HG03060 (cell line): Measurements from ENCODE around the gene ZMYND19.
"Not testable (repeated sequence)": the region's sequence is repeated elsewhere in the genome, so short reads cannot be mapped to it uniquely, and the experiment has no call there.

Experiments used
- ATAC-seq: cut with Tn5 transposase; IDR thresholded peaks from one replicate; pipeline ENCODE4 v1.9.1; 2021; ENCODE audit warnings: low read depth, moderate number of reproducible peaks; ENCODE audit not compliant: unreplicated experiment

Gene ZMYND19

DNA sequence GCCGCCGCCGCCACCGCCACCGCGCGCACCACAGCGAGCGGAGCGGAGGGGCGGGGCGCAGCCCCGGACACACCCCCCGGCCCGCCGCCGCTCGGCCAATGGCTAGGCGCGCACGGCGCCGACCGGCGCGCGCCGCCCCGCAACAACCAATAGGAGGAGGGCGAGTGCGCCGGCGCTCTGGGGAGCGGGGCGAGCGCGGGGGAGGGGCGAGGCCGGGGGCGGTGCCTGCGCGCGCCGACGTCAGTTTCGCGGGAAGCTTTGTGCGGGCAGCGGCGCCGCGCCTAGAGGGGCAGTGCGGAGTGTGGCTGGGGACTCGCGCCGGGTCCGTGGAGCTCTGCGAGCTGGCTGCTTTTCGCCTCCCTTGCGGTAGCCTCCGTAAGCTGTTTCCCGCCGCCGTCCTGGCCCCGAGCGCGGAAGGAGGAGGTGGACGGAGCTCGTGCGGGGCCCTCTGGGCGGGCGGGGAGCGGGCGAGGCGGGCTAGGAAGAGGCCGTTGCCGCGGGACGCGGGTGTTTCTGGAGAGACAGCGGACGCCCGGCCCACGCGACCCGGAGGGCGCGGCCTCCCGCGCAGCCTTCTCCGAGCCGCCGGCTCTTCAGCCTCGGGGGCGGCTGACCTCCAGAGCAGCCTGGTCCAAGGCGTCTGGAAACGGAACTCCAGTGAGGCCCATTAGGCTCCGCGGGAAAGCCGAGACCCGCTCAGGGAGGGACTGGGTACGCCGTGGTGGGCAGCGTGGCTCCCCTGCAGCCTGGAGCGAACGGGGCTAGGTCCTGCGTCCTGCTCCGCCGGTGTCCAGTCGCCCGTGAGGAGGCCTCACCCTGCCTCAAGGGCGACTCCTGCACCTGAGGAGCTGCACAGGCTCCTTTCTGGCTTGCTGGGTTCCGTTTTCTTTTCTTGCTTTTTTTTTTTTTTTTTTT, at the start of gene ZMYND19:
TSS of gene ZMYND19 (minus strand) at position 44 of the 915 bp plus-strand sequence. CDS start 249 bp downstream, outside the sequence.
- peak; percentile 40 for ATAC-seq

DNA sequence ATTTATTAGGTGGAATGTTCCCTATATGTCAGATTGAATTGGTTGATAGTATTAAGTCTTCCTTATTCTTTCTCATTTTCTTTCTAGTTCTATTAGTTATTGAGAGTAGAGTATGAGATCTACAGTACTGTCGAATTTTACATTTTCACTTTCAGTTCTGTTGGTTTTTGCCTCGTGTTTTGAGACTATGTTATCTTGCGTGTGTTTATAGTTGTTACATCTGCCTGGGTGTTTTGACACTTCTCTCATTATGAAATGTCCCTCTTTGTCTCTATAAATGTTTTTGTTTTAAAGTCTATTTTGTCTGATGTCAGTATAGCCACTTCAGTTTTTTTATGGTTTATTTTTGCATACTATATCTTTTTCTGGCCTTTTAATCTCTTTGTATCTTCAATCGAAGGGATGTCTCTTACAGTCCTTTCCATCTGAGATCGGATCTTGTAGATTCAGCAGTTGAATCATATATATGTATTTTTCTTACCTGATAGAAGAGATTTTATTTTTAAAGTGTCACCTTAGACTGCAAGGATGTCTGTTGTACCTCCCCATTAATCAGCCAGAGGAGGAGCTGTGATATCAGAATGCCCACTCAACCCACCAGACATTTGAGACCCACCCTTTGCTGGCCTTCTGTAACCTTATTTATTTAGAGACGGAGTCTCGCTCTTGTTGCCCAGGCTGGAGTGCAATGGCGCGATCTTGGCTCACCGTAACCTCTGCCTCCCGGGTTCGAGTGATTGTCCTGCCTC, 49.2 kb upstream of the ZMYND19 start:
- no peak for ATAC-seq

DNA sequence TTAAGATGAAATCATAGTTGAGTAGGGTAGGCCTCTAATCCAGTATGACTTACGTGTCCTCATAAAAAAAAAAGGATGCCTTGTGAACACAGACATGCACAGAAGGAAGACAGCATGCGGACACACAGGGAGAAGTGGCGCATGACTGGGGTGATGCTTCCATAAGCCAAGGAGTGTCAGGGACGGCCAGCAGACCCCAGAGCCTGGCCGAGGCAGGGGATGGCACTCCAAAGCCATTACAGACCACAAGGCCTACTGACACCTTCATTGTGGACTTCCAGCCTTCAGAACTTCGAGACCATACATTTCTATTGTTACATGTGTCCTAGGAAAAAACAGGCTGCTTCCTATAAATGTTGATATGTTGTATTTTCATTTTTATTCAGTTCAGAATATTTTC, 48.4 kb upstream of the ZMYND19 start:
- no peak for ATAC-seq

DNA sequence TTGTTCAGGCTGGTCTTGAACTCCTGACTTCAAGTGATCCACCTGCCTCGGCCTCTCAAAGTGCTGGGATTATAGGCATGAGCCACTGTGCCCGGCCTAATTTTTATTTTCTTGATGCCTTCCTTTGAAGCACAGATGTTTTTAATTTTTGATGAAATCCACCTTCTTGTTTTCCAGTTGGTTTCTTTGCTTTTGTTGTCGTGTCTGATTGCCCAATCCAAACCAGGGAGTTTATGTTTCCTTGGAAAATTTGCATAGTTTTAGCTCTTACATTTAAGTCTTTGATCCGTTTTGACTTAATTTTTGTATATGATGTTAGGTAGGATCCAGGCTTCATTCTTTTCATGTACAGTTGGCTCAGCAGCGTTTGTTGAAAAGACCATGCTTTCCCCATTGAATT, 43.7 kb upstream of the ZMYND19 start:
- ATAC-seq = no peak

DNA sequence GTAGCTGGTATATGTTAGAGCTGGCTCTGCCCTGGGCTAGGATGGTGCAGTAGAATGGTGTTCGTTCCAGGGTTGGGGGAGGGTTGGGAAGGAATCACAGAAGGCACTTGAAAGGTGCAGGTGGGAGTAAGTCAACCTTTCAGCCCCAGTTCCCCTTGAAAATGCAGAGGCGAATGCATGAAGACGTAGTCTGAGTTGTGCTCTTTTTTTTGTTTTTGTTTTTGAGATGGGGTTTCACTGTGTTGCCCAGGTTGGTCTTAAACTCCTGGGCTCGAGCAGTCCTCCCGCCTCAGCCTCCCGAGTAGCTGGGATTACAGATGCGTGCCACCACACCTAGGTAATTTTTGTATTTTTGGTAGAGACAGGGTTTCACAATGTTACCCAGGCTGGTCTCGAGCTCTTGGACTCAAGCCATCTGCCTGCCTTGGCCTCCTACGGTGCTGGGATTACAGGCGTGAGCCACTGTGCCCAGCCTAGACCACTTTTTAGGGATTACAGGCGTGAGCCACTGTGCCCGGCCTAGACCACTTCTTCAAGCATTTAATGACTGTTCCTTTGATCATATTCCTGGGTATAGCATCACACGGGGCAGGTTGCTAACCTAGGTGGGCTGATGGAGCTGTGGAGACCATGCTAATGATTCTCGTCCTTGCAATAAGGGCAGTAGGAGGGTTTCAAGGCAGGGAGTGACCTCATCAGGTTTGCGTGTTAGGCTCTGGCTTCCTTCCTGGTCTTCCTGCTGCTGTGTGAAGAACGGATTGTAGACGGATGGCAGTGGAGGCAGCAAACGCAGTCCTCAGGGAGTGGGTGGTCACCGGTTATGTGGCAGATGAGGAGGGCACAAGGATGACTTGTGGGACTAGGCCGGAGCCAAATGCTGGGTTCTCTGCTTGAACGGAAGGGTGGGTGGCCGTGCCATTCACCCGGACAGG, 42.2 kb upstream of the ZMYND19 start:
- ATAC-seq = no peak

DNA sequence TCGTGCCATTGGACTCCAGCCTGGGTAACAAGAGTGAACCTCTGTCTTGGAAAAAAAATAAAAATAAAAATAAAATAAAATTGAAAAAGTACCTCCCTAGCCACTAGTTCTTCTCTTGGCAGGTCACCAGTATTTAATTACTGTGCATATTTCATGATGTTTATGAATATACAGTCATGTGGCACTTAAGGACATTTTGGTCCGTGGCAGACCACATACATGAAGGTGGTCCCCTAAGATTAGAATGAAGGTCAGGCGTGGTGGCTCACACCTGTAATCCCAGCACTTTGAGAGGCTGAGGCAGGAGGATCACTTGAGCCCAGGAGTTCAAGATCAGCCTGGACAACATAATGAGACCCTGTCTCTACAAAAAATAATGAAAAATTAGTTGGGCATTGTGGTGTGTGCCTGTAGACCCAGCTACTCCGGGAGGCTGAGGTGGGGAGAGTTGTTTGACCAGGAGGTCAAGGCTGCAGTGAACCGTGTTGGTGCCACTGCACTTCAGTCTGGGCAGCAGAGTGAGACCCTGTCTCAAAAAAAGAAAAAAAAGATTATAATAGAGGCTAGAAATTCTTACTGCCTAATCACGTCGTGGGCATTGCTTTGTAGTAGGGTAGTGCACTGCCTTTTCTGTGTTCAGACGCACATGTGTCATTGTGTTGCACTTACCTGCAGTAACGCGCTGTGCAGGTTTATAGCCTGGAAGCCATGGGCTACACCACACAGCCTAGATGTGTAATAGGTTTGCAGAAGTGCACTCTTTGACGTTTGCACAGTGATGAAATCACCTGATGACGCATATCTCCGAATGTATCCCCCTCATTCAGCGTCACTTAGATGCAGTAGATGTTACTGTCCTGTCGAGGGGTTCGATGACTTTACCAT, 41.3 kb upstream of the ZMYND19 start:
- no peak for ATAC-seq

DNA sequence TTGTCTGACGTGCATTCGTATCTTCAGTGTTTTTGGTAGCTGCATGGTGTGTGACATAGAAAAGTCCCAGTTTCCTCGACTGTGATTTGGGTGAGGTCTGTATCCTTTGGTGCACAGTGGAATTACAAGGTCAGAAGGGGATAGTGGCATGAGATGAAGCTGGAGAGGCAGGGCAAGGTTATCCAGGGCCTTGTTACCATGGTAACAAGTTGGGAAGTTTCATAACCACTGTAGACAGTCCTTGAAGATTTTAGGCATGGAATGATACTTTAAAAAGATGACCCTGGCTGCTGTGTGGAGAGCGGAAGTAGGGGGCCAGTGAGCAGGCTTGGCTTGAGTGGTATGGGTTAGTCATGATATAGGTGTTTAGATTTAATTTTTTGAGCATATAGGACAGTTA, 40.4 kb upstream of the ZMYND19 start:
- no peak for ATAC-seq

DNA sequence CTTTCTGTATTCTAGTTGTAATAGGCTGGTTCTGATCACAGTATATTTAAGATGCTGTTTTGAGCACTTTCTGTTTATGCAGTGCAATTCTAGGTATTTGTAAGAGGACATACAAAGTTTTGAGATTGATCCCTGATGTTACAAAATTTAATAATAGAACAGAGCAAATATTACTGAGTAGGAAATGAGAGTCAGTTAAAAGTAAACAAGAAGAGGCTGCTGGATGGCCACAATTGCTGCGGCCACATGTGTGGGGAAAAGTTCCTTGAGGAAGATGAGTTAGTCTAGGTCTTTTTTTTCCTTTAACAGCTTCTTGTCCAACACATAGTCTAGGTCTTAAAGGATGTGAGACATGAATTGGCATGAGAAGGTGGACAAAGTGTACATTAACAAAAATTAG, 39.8 kb upstream of the ZMYND19 start:
- ATAC-seq = no peak

DNA sequence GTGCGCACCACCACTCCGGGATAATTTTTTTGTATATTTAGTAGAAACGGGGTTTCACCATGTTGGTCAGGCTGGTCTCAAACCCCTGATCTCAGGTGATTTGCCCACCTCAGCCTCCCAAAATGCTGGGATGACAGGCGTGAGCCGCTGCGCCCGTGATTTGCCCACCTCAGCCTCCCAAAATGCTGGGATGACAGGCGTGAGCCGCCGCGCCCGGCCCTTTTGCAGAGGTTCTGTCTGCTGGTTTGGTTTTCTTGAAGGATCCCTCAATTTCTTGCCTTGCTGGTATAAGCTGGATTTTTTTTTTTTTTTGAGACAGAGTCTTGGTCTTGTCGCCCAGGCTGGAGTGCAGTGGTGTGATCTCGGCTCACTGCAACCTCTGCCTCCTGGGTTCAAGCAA, 37.1 kb upstream of the ZMYND19 start:
- ATAC-seq = not testable (repeated sequence)

DNA sequence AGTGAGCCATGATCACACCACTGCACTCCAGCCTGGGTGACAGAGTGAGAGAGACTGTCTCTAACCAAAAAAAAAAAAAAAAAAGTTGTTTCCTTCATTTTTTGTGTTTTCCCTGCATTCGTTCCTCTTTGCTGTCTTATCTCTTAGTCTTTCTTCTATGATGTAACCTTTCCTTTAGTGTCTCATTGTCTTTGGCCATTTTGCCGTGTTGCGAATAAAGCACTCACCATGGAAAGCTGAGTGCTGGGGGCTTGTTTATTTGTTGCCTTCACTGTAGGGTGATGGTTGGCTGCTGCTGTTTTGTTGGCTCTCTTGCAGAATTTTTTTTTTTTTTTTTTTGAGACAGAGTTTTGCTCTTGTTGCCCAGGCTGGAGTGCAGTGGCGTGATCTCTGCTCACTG, 36.2 kb upstream of the ZMYND19 start:
- no peak for ATAC-seq

DNA sequence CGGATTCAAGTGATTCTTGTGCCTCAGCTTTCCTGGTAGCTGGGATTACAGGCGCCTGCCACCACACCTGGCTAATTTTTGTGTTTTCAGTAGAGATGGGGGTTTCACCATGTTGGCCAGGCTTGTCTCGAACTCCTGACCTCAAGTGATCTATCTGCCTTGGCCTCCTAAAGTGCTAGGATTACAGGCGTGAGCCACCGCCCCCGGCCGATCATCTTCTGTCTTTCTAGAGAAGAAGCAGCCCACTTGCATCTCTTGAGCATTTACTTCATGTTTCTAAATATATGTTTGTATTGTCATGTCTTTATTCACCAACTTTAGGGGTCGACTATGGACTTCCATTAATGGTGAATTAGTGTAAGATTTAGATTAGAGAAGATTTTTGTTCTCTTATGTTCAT, 31.9 kb upstream of the ZMYND19 start:
- not testable (repeated sequence) for ATAC-seq

DNA sequence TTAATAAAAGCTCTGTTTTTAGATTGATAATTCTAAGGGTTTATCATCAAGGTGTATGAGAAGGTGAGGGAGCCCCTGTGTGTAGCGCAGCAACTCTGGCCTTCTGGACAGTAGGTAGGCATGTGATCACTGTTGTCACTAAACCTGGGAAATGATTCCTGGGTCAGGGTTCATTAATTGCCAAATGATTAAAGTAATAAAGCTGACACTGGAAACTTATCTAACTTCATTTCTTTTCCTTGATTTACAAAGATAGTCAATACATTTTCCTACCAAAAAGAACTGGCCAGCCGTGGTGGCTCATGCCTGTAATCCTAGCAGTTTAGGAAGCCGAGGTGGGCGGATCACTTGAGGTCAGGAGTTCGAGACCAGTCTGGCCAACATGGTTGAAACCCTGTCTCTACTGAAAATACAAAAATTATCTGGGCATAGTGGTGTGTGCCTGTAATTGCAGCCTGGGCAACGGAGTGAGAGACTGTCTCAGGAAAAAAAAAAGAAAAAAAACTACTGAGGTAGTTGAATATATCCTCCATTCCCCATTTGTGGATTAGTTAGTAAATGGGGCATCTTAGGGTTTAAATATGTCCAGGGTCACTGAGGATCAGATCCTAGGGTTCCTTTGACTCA, 30.9 kb upstream of the ZMYND19 start:
- ATAC-seq = no peak

DNA sequence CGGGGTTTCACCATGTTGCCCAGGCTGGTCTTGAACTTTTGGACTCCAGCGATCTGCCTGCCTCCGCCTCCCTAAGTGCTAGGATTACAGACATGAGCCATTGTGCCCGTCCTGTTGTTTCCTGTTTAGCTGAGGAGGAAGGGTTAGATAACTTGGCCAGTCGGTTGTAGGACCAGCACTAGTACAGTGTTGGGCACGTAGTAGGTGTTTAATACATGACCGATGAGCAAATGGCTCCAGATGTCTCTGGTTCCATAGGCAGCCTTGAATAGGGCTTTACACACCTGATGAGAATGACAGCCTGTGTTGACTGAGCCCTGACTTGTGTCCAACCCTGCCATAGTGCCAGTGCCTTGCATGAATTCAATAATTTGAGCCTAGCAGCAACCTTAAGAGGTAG, 30.3 kb upstream of the ZMYND19 start:
- no peak for ATAC-seq

DNA sequence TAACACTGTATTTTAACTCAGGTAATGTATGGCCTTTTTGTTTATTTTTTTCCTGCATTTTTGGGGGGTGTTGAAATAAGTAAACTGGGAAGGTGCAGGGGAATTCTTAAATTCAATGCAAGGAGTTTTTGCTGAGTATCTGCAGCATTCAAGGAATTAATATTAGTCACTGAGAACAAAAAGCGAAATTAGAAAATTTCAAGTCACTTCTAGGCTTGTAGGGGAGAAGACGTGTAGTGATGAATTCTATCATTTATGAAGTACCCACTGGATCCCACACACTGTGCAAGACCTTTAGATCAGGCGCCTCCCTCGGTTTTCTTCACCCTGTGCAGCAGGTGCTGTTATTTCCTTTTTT, 29.7 kb upstream of the ZMYND19 start:
- ATAC-seq = no peak

DNA sequence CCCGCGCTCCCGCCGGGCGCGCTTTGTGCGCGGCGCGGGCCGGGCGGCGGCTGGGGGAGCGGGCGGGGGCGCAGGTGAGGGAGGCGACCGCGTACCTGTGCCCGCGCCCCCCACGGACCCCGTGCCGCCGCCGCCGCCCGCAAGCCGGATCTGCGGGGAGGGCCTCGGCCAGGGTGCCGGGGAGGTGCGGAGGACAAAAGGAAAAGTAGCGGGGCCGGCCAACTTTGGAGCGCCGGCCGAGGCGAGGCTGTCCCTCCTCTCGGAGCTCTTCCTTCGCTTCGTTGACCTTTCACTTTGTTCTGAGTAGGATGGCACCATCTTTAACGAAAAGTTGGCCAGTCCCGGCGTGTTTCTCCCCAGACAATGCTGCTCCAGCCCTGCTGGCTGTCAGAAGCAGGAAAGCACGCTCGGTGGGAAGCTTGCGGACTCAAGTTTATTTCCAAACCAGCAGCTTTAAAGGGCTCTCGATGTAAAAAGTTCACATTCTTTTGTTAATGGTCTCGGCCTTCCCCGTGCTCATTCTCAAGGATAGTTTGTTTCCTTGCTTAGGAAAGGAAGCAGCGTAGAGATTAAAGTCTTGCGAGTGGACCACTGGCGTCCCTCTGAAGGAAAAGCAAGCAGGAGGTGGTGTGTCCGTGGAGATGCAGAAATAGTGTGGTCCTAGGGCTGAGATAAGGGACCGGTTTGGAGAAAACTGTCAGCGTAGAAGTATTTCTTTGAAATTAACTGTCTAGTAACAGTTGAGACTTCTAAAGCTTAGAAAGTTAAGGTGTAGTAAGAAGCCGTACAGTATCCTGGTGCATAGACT, 29.1 kb upstream of the ZMYND19 start:
- no peak for ATAC-seq

DNA sequence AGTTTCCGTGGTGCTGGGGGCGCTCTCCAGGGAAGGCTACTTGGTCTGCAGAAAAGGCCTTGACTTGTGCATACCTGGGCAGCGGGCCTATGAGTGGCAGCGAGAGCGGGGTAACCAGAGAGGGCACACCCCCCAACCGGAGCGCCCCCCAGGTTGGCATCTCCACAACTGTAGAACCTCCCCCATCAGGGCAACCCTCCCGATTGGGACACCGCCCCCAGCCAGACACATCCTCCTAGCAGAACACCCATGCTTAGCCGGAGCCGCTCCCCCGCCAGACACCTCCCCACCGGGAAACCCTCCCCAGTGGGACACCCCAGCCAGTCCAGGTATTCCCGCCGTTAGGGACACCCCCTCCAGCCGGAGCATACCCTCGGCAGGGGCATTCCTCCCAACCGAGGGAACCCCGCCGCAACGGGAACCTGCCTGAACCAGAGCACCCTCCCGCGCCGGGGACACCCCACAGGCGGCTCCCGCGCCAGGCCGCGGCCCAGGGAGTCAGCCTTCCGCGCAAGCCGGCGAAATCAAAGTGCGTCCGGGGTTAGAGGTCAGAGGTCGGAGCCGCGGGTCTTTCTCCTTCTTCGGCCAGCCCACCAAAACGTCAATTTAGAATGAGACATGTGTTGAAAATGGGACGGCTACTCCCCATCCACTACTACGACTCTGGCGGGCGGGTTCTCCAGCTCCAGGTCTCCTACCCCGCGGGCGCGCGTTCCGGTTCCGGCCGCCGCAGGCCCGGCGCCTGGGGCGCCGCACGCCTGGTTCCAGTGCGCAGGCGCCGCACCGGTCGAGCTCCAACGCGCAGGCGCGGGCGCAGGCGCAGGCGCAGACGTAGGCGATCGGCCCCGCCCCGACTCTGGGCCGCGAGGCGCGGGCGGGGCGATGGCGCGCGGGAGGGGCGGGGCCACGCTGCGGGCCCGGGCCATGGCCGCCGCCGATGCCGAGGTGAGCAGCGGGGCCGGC, 28.1 kb upstream of the ZMYND19 start, which contains the start of gene EHMT1:
TSS of gene EHMT1 (plus strand) at position 901 of the 963 bp plus-strand sequence. CDS start at position 925, 24 bp downstream.
- peak; percentile 47 for ATAC-seq

DNA sequence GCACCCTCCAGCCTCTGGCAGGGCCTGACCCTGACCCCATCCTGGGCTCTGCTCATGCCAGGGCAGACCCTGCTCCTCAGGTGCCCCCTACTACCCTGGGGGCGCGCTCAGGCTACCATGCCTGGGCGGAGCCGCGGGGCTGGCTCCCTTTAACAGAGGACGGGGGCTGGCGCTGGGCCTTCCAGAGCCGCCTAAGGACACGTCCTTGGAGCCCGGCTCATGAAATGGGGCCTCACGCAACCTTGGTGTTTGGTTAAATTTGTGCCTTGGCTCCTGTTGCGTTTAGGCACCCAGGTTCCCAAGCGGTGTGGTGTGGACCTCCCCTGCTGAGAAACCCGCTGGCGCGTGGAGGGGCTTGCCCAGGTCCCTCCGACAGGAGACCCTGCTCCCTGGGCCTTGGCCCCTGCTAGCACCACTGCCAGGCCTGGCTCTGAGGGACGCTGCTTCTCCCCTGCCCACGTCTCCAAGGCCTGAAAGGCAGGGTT, 25.1 kb upstream of the ZMYND19 start:
- ATAC-seq = no peak
